C4-2B (cell line): Measurements from ENCODE around the gene ABHD17B.

ENCODE experiments used
- ZFX ChIP-seq: fragments of 450-650 bp; IDR thresholded peaks from 2 replicates; pipeline ENCODE4 v1.6.1; 2017
- TF ChIP-seq, protein P1 (sequence below): fragments of 450-650 bp; conservative IDR thresholded peaks from 2 replicates; pipeline ENCODE4 v1.5.1; 2017; ENCODE audit warnings: mild to moderate bottlenecking

DNA sequence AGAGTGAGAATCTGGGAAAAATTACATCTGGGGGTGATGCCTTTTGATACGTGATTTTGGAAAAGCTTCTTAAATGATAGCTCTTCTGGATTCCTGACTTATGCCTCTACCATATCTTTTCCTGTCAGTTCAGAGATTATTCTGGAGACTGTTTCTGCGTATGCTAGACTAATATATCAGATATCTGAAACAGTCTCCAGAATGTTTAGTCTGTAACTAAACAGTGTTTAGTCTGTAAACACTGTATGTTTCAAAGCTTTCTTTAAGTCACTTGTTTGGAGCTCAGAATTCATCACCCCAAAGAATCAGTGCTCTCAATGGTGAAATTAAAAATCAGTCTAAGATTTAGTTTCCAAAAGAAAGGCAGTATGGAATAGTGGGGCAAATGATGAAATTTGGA lies 20.2 kb upstream of the ABHD17B start:
- TF ChIP-seq, protein P1, sequence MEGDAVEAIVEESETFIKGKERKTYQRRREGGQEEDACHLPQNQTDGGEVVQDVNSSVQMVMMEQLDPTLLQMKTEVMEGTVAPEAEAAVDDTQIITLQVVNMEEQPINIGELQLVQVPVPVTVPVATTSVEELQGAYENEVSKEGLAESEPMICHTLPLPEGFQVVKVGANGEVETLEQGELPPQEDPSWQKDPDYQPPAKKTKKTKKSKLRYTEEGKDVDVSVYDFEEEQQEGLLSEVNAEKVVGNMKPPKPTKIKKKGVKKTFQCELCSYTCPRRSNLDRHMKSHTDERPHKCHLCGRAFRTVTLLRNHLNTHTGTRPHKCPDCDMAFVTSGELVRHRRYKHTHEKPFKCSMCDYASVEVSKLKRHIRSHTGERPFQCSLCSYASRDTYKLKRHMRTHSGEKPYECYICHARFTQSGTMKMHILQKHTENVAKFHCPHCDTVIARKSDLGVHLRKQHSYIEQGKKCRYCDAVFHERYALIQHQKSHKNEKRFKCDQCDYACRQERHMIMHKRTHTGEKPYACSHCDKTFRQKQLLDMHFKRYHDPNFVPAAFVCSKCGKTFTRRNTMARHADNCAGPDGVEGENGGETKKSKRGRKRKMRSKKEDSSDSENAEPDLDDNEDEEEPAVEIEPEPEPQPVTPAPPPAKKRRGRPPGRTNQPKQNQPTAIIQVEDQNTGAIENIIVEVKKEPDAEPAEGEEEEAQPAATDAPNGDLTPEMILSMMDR, result no peak
- TF ChIP-seq ZFX, result no peak
